H9 (cell line): ENCODE measurements around the gene GAD1. TPM values are rescaled to one million over a fixed set of nuclear protein-coding genes. Genes with fewer than 3 reads are reported as not detected.

ENCODE experiments used
- DNase-seq: peaks from one replicate; pipeline ENCODE4 v3.0.0-alpha.2; 2017
- H2AFZ ChIP-seq: one replicate; pipeline ENCODE4 v1.6.1; 2013; ENCODE audit warnings: mild to moderate bottlenecking, low read length, control low read depth, moderate library complexity
- H2AK5ac ChIP-seq: 2 replicates; pipeline ENCODE4 v1.6.1; 2013; ENCODE audit warnings: low read length, control low read depth, mixed read lengths; ENCODE audit not compliant: insufficient read length
- H2BK120ac ChIP-seq: one replicate; pipeline ENCODE4 v1.6.1; 2013; ENCODE audit warnings: low read depth, mild to moderate bottlenecking, low read length, control low read depth, inconsistent platforms; ENCODE audit not compliant: poor library complexity, severe bottlenecking
- H2BK12ac ChIP-seq: 2 replicates; pipeline ENCODE4 v1.6.1; 2013; ENCODE audit warnings: low read length, control low read depth, mixed read lengths, low read depth; ENCODE audit not compliant: insufficient read length
- H2BK15ac ChIP-seq: 2 replicates; pipeline ENCODE4 v1.6.1; 2013; ENCODE audit warnings: low read depth, low read length, control low read depth
- H2BK20ac ChIP-seq: one replicate; pipeline ENCODE4 v1.6.1; 2013; ENCODE audit warnings: low read depth, mild to moderate bottlenecking, low read length, control low read depth, inconsistent platforms; ENCODE audit not compliant: poor library complexity, severe bottlenecking
- H2BK5ac ChIP-seq: 2 replicates; pipeline ENCODE4 v1.6.1; 2013; ENCODE audit warnings: low read length, control low read depth, mixed read lengths; ENCODE audit not compliant: insufficient read length
- H3K14ac ChIP-seq: 2 replicates; pipeline ENCODE4 v1.6.1; 2013; ENCODE audit warnings: low read length, control low read depth; ENCODE audit not compliant: insufficient read depth
- H3K18ac ChIP-seq: 2 replicates; pipeline ENCODE4 v1.6.1; 2013; ENCODE audit warnings: low read depth, mild to moderate bottlenecking, mixed read lengths, low read length, control low read depth; ENCODE audit not compliant: insufficient read length
- H3K23ac ChIP-seq: 2 replicates; pipeline ENCODE4 v1.6.1; 2013; ENCODE audit warnings: low read length, control low read depth, mixed read lengths, low read depth; ENCODE audit not compliant: insufficient read length
- H3K23me2 ChIP-seq: 2 replicates; pipeline ENCODE4 v1.6.1; 2013; ENCODE audit warnings: low read depth, mild to moderate bottlenecking, mixed read lengths, low read length, control low read depth; ENCODE audit not compliant: insufficient read length, poor library complexity, severe bottlenecking
- H3K27ac ChIP-seq: 2 replicates; pipeline ENCODE4 v1.5.1; 2013; ENCODE audit warnings: low read length, control low read depth, mixed read lengths, low read depth; ENCODE audit not compliant: insufficient read length
- H3K27me3 ChIP-seq: 2 replicates; pipeline ENCODE4 v1.6.1; 2013; ENCODE audit warnings: low read length, control low read depth, inconsistent platforms; ENCODE audit not compliant: insufficient read depth
- H3K4ac ChIP-seq: 2 replicates; pipeline ENCODE4 v1.6.1; 2013; ENCODE audit warnings: low read depth, mild to moderate bottlenecking, control low read depth, inconsistent platforms, low read length, moderate library complexity
- H3K4me1 ChIP-seq: 2 replicates; pipeline ENCODE4 v1.6.1; 2013; ENCODE audit warnings: low read length, control low read depth, inconsistent platforms; ENCODE audit not compliant: insufficient read depth
- H3K4me2 ChIP-seq: 2 replicates; pipeline ENCODE4 v1.6.1; 2013; ENCODE audit warnings: low read length, control low read depth, mixed read lengths; ENCODE audit not compliant: insufficient read length, insufficient read depth
- H3K56ac ChIP-seq: 2 replicates; pipeline ENCODE4 v1.6.1; 2013; ENCODE audit warnings: low read depth, mild to moderate bottlenecking, mixed read lengths, low read length, control low read depth; ENCODE audit not compliant: insufficient read length
- H3K79me1 ChIP-seq: 2 replicates; pipeline ENCODE4 v1.6.1; 2013; ENCODE audit warnings: low read depth, mild to moderate bottlenecking, moderate library complexity, low read length, control low read depth, inconsistent platforms; ENCODE audit not compliant: insufficient read depth, poor library complexity, severe bottlenecking
- H3K79me2 ChIP-seq: 2 replicates; pipeline ENCODE4 v1.6.1; 2013; ENCODE audit warnings: low read length, control low read depth, inconsistent platforms; ENCODE audit not compliant: insufficient read depth
- H3K9ac ChIP-seq: 2 replicates; pipeline ENCODE4 v1.6.1; 2013; ENCODE audit warnings: low read length, control low read depth, mixed read lengths; ENCODE audit not compliant: insufficient read length; ENCODE audit errors: extremely low read depth
- H3K9me3 ChIP-seq: one replicate; pipeline ENCODE4 v1.6.1; 2013; ENCODE audit warnings: low read depth, low read length, inconsistent platforms; ENCODE audit not compliant: control insufficient read depth
- H3T11ph ChIP-seq: one replicate; pipeline ENCODE4 v1.6.1; 2013; ENCODE audit warnings: mild to moderate bottlenecking, low read length, control low read depth, inconsistent platforms
- H4K20me1 ChIP-seq: one replicate; pipeline ENCODE4 v1.6.1; 2013; ENCODE audit not compliant: control insufficient read depth, insufficient read length, insufficient read depth
- H4K5ac ChIP-seq: 2 replicates; pipeline ENCODE4 v1.6.1; 2013; ENCODE audit warnings: low read depth, mild to moderate bottlenecking, mixed read lengths, low read length, control low read depth; ENCODE audit not compliant: insufficient read length
- H4K8ac ChIP-seq: replicated peaks from 2 replicates; pipeline ENCODE4 v1.6.1; 2013; ENCODE audit warnings: low read length, control low read depth, mixed read lengths, low read depth; ENCODE audit not compliant: insufficient read length
- H4K91ac ChIP-seq: 2 replicates; pipeline ENCODE4 v1.6.1; 2013; ENCODE audit warnings: low read depth, mild to moderate bottlenecking, moderate library complexity, mixed read lengths, low read length, control low read depth; ENCODE audit not compliant: insufficient read length
- H3K27ac Mint-ChIP-seq, 3 experiments: 2 replicates in 2 of 3; 3 replicates in 1 of 3; pipeline ENCODE4 v1.8.0; 2020 to 2021; ENCODE audit warnings: mixed read lengths in 3 of 3, mild to moderate bottlenecking in 1 of 3, moderate library complexity in 1 of 3
- H3K27me3 Mint-ChIP-seq: 2 replicates; pipeline ENCODE4 v1.8.0; 2021; ENCODE audit warnings: low read depth, mild to moderate bottlenecking, moderate library complexity, mixed read lengths
- H3K36me3 Mint-ChIP-seq, 3 experiments: 2 replicates in 2 of 3; 3 replicates in 1 of 3; pipeline ENCODE4 v1.8.0; 2020 to 2021; ENCODE audit warnings: low read depth in 3 of 3, mixed read lengths in 3 of 3; ENCODE audit not compliant: insufficient read depth in 1 of 3
- H3K4me1 Mint-ChIP-seq, 2 experiments: 2 replicates each; pipeline ENCODE4 v1.8.0; 2020; ENCODE audit warnings: mixed read lengths in 2 of 2
- H3K4me3 Mint-ChIP-seq, 2 experiments: 2 replicates in 1 of 2; 3 replicates in 1 of 2; pipeline ENCODE4 v1.8.0; 2020 to 2021; ENCODE audit warnings: mild to moderate bottlenecking in 2 of 2, mixed read lengths in 2 of 2, moderate library complexity in 1 of 2
- H3K9me3 Mint-ChIP-seq, 2 experiments: 2 replicates in 1 of 2; 3 replicates in 1 of 2; pipeline ENCODE4 v1.8.0; 2020; ENCODE audit warnings: mild to moderate bottlenecking in 2 of 2, mixed read lengths in 2 of 2, moderate library complexity in 1 of 2
- CTCF ChIP-seq: fragments of 200-600 bp; sonication (generic); conservative IDR thresholded peaks from 3 replicates; pipeline ENCODE4 v1.8.0; 2021; ENCODE audit warnings: antibody characterized with exemption, mild to moderate bottlenecking
- WGBS: extraction: QIAGEN DNeasy Blood & Tissue Kit; methylation state at CpG from one replicate; pipeline ENCODE4 v1.1.7; 2013; ENCODE audit warnings: missing lambda C conversion rate, low lambda C conversion rate, mixed read lengths; ENCODE audit not compliant: insufficient read length; ENCODE audit errors: extremely low coverage; 5-methylcytosine and 5-hydroxymethylcytosine counted together
- total RNA-seq: library from RNA; stranded (reverse); gene quantifications from 2 replicates; pipeline ENCODE4 v1.2.1, GENCODE V29; 2021

Gene GAD1
- total RNA-seq, 1 experiment from 2014 or later: 1.8 TPM

- no peaks in the 10 kb centered on the region for H3K79me2 ChIP-seq
- no peak overlapping the region for H4K5ac ChIP-seq
- peak overlapping the region; percentile 30; the same call in 1 of the 2 replicates for H3K14ac ChIP-seq
- H3K23ac ChIP-seq: no peak overlapping the region
- no peak overlapping the region for H2BK20ac ChIP-seq
- no peak overlapping the region for H4K8ac ChIP-seq
- H3K27ac ChIP-seq: no peak overlapping the region
- H2BK12ac ChIP-seq: no peak overlapping the region
- no peak overlapping the region for H3K56ac ChIP-seq
- peaks cover 3% of the 10 kb centered on the region for H4K20me1 ChIP-seq
- no peak overlapping the region for H2BK5ac ChIP-seq
- Mint-ChIP-seq H3K27ac (no peak overlapping the region), H3K27me3 (peaks cover 100% of the 10 kb centered on the region), H3K4me3 (peak overlapping the region; percentile 58 to 82), H3K36me3 (peaks cover 0 to 2% (median 0%) of the 10 kb centered on the region in 3 experiments; a peak in 2 of 7 replicates), H3K4me1 (peaks cover 37 to 46% of the 10 kb centered on the region in 2 experiments), H3K9me3 (peaks cover 0 to 4% of the 10 kb centered on the region in 2 experiments; a peak in 4 of 5 replicates)
- no peak overlapping the region for H3T11ph ChIP-seq
- no peaks in the 10 kb centered on the region for H3K9me3 ChIP-seq
- no peaks in the 10 kb centered on the region for H3K79me1 ChIP-seq
- no peak overlapping the region for H2BK120ac ChIP-seq
- WGBS: no CpG with 5 or more reads among the region's 61 CpGs
- peak overlapping the region; percentile 87 for H3K4me2 ChIP-seq
- no peak overlapping the region for H3K4ac ChIP-seq
- peaks cover 69% of the 10 kb centered on the region for H3K27me3 ChIP-seq
- no peak overlapping the region for H2BK15ac ChIP-seq
- no peak for TF ChIP-seq CTCF
- H4K91ac ChIP-seq: no peak overlapping the region
- peaks cover 27% of the 10 kb centered on the region for H3K23me2 ChIP-seq
- no peak overlapping the region for H2AFZ ChIP-seq
- no peak overlapping the region for H3K18ac ChIP-seq
- DNase-seq: peak; percentile 61
- 0 out of 2 replicates have a peak, but pooled peaks cover 2% of the 10 kb centered on the region for H3K4me1 ChIP-seq
- H3K9ac ChIP-seq: no peak overlapping the region
- no peak overlapping the region for H2AK5ac ChIP-seq
Measured at GRCh38 chr2:170823088-170823897, 6.6 kb downstream of the GAD1 start.
